WERI-Rb-1 (cell line): ENCODE results near the gene FBXO2.

ENCODE experiments used
- DNase-seq: peaks from one replicate; pipeline ENCODE4 v3.0.0-alpha.2; 2020
- H3K27ac ChIP-seq: fragments of 250-450 bp; sonication (Bioruptor Pico); 2 replicates; pipeline ENCODE4 v1.5.1; 2020; ENCODE audit warnings: mild to moderate bottlenecking, moderate library complexity
- H3K27me3 ChIP-seq: fragments of 250-450 bp; sonication (Bioruptor Pico); 2 replicates; pipeline ENCODE4 v1.5.1; 2021; ENCODE audit warnings: mild to moderate bottlenecking, low read depth, moderate library complexity; ENCODE audit not compliant: insufficient read depth, severe bottlenecking
- H3K36me3 ChIP-seq: fragments of 250-450 bp; sonication (Bioruptor Pico); 2 replicates; pipeline ENCODE4 v1.5.1; 2020; ENCODE audit warnings: mild to moderate bottlenecking, moderate library complexity
- H3K4me3 ChIP-seq: 2 replicates; pipeline ENCODE4 v1.5.1; 2011; ENCODE audit warnings: low read depth, mild to moderate bottlenecking, control low read depth, low read length
- H3K9me3 ChIP-seq: fragments of 250-450 bp; sonication (Bioruptor Pico); 2 replicates; pipeline ENCODE4 v1.5.1; 2021; ENCODE audit warnings: mild to moderate bottlenecking, moderate library complexity; ENCODE audit not compliant: severe bottlenecking
- CTCF ChIP-seq: IDR thresholded peaks from 2 replicates; pipeline ENCODE4 v1.5.1; 2011; ENCODE audit warnings: low read depth, mild to moderate bottlenecking, control low read depth, inconsistent platforms, low read length

Gene FBXO2

DNA sequence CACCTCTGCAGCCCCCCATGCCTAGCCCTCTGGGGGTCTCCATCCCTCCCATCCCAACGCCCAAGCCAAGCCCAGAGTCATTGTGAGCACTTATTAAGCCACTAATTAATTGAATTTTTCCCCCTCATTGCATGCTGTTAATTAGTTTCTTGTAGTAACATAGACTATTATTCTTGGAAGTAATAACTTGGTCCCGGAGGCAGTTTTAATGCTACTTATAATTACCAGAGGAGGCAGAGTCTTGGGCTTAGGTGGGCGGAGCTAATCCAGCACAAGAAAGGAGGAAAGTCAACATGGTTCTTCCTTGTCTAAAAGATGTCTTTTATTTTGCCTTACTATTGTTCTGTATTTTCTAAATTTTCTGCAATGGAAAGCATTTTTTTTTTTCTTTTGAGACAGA lies 27.7 kb downstream of the FBXO2 start:
- DNase-seq: no peak
- Histone ChIP-seq H3K27me3 (no peaks in the 10 kb centered on the region), H3K36me3 (no peaks in the 10 kb centered on the region), H3K27ac (no peak overlapping the region), H3K4me3 (no peak overlapping the region), H3K9me3 (peaks cover 8% of the 10 kb centered on the region)
- TF ChIP-seq CTCF: no peak

- H3K27ac ChIP-seq: no peak overlapping the region
- no peak overlapping the region for H3K4me3 ChIP-seq
- no peak for TF ChIP-seq CTCF
- peaks cover 8% of the 10 kb centered on the region for H3K9me3 ChIP-seq
- H3K36me3 ChIP-seq: no peaks in the 10 kb centered on the region
- no peak for DNase-seq
- no peaks in the 10 kb centered on the region for H3K27me3 ChIP-seq
Observed at GRCh38 chr1:11623702-11624101, 30.5 kb downstream of the FBXO2 start.

DNA sequence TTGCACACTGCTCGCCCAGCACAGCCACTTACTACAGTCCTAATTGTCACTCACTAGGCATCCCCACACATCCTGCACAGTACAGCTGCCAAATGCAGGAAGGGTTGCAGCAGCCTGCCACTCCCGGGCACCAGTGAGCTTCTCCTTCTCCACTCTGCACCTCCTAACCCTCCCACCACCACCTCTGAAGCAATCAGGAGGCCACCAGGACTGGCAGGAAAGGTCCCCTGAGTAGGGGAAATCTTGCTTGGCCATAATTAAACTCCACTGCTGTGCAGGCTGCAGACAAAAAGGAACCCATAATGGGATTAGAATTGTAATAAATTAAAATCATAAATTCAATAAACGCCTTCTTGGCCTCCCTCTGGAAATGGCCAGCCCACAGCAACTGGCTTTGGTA lies 31.8 kb downstream of the FBXO2 start:
- DNase-seq: no peak
- TF ChIP-seq CTCF: no peak
- H3K27me3 ChIP-seq: no peaks in the 10 kb centered on the region

GRCh38 chr1:11620924-11621323 lies 33.3 kb downstream of the FBXO2 start:
- TF ChIP-seq CTCF: no peak
- Histone ChIP-seq H3K4me3 (no peak overlapping the region), H3K27ac (no peak overlapping the region), H3K27me3 (no peaks in the 10 kb centered on the region), H3K36me3 (no peaks in the 10 kb centered on the region), H3K9me3 (peaks cover 8% of the 10 kb centered on the region)
- DNase-seq: no peak

More for the DNA sequence above, 31.8 kb downstream of the FBXO2 start:
- no peak overlapping the region for H3K27ac ChIP-seq
- no peaks in the 10 kb centered on the region for H3K36me3 ChIP-seq
- peaks cover 8% of the 10 kb centered on the region for H3K9me3 ChIP-seq
- no peak overlapping the region for H3K4me3 ChIP-seq

- peak; percentile 30 for DNase-seq
- no peak overlapping the region for H3K4me3 ChIP-seq
- H3K27me3 ChIP-seq: no peaks in the 10 kb centered on the region
- no peaks in the 10 kb centered on the region for H3K36me3 ChIP-seq
- H3K9me3 ChIP-seq: peaks cover 7% of the 10 kb centered on the region
- TF ChIP-seq CTCF: no peak
- H3K27ac ChIP-seq: no peak overlapping the region
Observed at GRCh38 chr1:11620405-11620804, 33.8 kb downstream of the FBXO2 start.

DNA sequence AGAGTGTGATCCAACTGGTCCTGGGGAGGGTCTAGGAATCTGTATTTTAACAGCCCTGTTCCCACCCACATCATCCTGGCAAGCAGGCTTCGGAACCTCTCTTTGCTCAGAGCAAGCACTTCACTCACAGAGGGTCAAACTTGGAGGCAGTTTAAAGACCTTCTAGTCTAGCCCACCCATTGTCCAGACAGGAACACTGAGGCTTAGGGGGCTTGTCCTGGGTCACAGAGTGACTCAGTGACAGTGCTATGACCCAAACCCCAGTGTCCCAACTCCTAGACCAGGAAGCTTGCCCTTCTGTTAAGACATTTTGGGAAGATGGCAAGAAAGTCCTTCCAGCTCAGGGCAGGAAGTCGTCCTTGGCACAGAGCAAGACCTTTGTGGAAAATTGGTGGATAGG lies 36.5 kb downstream of the FBXO2 start:
- H3K4me3 ChIP-seq: no peak overlapping the region
- no peak overlapping the region for H3K27ac ChIP-seq
- no peaks in the 10 kb centered on the region for H3K27me3 ChIP-seq
- TF ChIP-seq CTCF: no peak
- H3K36me3 ChIP-seq: no peaks in the 10 kb centered on the region
- no peak for DNase-seq
- H3K9me3 ChIP-seq: no peaks in the 10 kb centered on the region
